GM21360 (cell line): Measurements from ENCODE around the gene ZBTB43.
"Not testable (repeated sequence)": the region's sequence is repeated elsewhere in the genome, so short reads cannot be mapped to it uniquely, and the experiment has no call there.

ENCODE experiments used
- ATAC-seq: cut with Tn5 transposase; IDR thresholded peaks from one replicate; pipeline ENCODE4 v1.9.1; 2021; ENCODE audit warnings: mild to moderate bottlenecking, moderate library complexity; ENCODE audit not compliant: unreplicated experiment

The ZBTB43 gene, protein sequence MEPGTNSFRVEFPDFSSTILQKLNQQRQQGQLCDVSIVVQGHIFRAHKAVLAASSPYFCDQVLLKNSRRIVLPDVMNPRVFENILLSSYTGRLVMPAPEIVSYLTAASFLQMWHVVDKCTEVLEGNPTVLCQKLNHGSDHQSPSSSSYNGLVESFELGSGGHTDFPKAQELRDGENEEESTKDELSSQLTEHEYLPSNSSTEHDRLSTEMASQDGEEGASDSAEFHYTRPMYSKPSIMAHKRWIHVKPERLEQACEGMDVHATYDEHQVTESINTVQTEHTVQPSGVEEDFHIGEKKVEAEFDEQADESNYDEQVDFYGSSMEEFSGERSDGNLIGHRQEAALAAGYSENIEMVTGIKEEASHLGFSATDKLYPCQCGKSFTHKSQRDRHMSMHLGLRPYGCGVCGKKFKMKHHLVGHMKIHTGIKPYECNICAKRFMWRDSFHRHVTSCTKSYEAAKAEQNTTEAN

DNA sequence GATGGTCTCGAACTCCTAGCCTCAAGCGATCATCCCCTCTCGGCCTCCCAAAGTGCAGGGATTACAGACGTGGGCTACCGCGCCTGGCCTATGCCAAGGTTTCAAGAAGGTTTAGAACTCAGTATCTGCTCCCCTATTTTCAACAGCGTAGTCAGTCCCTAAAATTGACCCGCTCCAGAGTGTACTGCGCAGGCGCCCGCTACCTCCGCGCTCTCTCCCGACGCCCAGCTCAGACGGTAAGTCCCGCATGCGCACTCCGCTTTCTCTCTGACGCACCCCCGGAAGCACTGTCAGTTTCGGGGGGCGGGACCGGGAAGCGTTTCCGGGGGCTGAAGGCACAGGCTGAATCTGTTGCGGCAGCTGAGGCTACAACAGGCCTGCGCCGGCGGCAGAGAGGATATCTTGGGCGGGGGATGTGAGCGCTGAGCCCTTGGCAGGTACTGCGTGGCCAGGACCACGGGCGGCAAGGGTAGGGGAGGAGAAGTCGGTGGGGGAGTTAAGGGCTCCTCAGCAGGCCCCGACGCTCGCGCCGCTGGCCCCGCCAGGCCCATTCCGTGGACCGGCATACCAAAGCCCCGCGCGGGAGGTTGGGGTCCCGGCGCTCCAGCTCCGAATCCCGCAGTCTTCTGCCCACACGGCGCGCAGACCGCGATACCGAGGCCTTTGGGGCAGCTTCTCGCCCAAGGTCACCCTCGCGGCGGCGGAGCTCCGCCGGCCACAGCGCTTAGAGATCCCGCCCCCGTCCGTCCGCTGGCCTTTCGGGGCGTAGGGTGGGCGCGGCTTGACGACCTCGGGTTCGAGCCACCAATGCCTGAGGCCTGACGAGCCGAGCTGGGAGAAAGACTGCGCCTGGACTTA is at the start of gene ZBTB43:
TSS of gene ZBTB43 (plus strand) at position 345 of the 858 bp plus-strand sequence. CDS start 27,470 bp downstream, outside the sequence.
- peak; percentile 59 for ATAC-seq

DNA sequence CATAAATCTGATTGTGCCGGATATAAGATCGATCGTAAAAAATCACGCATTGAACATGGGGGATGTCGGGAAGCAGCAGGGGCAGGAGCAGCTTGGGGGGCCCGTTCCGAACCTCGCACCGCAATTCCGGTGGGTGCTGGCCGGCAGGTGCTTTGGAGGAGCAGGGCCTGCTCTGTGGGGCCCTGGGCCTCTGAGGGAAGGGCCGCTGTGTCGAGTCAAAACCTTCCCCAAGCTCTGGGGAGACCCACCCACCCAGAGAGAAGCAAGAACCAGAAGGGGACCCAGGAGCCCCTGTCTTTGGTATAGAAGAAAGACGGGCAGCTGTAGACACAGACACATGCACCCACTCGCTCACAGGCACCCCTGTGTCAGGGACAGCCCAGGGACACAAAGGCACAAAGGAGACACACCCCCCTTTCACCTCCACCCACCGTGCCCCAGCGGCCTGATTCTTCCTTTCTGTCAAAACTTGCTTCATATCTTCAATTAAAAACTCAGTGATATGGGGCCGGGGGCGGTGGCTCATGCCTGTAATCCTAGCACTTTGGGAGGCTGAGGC is 49.4 kb upstream of the ZBTB43 start:
- ATAC-seq, result no peak

DNA sequence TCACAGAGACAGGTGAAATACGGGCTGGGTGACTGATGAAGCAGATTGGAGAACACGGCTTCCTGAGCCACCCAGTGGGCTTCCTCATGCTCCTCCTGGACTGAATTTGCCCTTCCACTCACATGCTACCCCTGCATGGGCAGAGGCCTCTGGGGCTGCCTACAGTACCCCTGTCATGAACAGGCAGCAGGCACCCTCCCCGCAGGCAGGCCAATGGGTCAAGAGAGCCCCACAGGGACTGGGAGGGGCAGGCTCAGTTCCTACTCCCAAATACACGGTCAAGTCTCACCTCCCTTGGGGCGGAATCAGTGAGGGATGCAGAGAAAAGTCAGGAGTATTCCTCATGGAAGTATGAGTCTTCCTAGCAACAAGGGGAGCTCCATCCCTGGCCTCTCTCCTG is 48.6 kb upstream of the ZBTB43 start:
- no peak for ATAC-seq

DNA sequence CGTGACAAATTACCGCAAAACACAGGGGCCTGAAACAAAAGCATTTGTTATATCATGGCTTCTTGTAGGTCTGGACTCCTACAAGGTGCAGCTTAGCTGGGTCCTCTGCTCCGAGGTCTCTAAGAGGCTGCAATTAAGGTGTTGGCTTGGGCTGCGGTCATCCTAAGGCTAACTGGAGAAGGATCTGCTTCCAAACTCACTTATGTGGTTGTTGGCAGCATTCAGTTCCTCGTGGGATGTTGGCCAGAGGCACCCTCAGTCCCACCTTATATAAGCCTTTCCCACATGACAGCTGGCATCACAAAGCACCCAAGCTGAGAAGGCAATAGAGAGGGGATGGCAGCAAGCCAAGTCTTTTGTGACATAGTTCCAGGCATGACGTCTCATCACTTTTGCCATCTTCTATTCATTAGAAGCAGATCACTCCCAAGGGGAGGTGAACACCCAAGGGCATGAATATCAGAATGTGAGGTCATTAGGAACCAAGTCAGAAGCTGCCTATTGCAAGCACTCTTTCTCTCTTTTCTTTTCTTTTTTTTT is 47.9 kb upstream of the ZBTB43 start:
- no peak for ATAC-seq

DNA sequence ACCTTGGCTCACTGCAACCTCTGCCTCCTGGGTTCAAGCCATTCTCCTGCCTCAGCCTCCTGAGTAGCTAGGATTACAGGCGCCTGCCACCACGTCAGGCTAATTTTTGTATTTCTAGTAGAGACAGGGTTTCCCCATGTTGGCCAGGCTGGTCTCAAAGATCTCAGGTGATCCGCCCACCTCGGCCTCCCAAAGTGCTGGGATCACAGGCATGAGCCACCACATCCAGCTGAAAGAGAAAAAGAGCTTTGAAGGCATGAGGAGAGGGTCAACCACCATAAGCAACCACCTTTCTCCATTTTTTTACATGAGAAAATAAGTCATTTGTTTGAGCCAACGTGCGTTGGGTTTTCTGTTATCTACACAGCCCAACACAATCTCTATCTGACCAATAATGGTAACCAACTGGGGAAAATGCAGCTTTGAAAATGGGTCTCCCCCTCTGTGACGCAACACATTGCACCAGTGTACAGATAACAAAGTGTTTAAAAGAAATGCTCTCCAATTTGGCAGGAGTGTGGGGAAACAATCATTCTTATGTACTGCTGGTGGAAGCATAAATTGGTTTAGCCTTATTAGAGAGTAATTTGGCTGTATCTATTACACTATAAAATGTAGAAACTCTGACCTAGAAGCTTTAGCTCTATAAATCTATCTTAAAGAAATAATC is 45.8 kb upstream of the ZBTB43 start:
- ATAC-seq, result no peak

DNA sequence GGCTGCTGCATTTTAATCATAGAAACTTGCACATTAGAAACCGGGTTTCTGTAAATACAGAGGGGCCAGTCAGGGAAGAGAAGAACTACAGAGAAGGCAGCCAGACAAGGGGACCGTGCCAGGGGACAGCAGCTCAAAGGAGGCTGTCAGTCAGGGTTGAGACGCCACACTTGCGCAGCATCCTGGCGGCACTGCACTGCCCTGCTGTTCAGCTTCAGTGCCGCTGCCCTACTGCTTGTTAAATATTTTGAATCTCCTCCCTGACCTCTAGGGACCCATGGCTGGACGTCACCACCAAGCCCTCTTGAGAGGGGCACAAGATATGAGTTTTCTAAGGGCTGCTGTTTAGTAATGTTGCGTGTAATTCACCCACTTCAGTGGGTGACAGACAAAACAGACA is 43.6 kb upstream of the ZBTB43 start:
- no peak for ATAC-seq

DNA sequence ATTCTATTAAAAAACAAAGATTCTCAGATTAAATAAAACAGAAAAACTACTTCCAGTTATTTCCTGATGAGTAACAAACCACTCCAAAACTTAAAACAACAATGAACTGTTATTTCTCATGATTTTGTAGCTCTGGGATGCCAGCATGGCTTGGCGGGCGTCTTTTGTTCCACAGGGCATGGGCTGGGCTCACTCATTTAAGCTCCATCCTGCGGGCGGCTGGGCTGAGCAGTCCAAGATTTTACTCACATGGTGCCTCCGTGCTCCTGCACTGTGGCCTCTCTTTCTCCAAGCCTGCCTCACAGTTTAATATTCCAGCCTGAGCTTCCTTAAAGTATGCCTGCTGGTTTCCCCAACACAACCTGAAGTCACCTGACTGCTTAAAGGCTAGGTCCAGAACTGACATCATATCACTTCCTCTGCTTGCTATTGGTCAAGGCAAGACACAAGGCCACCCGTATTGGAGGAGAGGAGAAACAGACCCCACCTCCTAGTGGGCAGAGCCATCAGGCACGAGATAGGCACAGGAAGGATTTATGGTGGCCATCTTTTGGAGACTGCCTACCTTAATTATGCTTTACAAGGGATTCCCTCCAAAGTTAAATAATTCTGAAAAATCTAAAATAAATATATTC is 41.6 kb upstream of the ZBTB43 start:
- no peak for ATAC-seq

DNA sequence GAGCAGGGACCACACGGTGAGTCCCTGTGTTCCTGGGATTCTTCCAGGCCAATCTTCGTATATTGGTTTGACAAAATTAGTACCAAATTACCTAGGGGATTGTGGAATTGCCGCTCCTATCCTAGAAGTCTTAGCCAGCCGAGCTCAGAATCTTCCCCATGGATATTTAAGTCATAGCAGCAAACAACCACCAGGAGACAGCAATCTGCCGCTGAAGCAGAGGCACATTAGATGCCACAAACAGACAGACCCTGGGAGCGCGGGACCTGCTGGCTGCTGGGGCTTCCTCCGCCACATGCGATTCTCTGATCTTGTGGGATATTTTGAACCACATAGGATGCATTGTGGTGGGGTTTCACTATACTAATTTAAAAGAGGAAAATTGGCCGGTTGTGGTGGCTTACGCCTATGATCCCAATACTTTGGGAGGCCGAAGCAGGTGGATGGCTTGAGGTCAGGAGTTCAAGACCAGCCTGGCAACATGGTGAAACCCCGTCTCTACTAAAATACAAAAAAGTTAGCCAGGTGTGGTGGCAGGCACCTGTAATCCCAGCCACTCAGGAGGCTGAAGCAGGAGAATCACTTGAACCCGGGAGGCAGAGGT is 31.7 kb upstream of the ZBTB43 start:
- ATAC-seq, result no peak

DNA sequence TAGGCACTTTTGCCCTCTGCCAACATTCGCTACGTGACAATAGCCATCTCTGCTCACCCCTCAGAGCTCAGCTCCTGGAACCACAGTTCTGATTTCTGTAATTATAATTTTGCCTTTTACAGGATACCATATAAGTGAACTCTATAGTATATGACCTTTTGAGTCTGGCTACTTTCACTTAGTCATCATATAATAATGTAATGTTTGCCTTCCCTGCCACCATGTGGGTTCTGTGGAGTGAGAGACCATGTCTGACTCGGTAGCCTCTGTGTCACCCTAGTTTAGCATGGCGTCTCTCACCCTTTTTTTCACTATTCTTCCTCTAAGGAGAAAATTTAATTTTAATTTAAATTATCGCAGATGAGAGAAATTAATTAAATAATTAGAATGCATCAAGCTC is 28.9 kb upstream of the ZBTB43 start:
- no peak for ATAC-seq

DNA sequence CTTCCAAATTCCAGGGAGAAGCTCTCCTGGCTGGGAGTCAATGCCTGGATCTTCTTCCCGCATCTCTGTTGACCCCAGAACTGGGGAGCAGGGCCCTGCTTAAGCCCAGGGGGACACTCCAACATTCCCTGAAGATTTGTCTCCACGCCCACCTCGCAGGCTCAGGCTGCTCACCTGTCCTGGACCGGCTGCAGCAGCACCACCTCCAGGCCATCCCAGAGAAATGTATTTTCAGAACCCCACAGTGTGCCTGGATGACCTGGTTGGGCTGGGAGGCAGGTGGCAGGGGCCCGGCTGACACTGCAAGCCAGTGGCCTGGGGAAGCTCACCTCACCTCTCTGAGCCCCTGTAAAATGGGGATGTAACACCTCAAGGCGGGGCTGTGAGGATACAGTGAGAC is 27.1 kb upstream of the ZBTB43 start:
- ATAC-seq, result no peak

DNA sequence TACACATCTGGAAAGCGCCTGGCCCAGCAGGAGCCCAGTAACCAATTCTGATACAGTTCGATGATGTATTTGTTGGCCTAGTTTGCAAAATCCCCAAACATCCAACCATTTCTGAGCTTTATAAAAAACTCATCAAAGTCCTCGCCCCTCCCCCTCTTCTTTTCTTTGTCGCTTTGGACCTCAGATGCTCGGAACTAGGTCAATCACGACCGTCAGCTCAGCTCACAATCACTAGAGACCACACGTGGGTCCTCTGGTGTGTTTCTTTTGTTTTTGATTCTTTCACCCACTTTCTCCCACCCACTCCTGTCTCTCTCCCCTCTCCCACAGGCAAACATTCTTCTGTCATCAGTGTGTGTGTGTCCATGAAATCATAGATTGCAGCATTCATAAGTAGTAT is 26.7 kb upstream of the ZBTB43 start:
- ATAC-seq, result no peak

DNA sequence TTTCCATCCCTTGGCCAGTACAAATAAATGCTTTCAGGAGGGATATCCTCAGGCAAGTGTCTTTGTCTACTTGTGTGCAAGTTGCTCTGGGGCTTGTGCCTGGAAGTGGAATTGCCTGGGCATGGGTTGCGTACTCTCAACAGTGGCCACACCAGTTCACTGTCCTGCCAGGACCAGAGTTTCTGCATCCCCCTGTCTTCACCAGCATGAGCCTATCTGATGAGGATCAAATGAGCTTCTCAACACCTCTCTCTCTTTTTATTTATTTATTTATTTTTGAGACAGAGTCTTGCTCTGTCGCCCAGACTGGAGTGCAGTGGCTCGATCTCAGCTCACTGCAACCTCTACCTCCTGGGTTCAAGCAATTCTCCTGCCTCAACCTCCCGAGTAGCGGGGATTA is 26.1 kb upstream of the ZBTB43 start:
- not testable (repeated sequence) for ATAC-seq

DNA sequence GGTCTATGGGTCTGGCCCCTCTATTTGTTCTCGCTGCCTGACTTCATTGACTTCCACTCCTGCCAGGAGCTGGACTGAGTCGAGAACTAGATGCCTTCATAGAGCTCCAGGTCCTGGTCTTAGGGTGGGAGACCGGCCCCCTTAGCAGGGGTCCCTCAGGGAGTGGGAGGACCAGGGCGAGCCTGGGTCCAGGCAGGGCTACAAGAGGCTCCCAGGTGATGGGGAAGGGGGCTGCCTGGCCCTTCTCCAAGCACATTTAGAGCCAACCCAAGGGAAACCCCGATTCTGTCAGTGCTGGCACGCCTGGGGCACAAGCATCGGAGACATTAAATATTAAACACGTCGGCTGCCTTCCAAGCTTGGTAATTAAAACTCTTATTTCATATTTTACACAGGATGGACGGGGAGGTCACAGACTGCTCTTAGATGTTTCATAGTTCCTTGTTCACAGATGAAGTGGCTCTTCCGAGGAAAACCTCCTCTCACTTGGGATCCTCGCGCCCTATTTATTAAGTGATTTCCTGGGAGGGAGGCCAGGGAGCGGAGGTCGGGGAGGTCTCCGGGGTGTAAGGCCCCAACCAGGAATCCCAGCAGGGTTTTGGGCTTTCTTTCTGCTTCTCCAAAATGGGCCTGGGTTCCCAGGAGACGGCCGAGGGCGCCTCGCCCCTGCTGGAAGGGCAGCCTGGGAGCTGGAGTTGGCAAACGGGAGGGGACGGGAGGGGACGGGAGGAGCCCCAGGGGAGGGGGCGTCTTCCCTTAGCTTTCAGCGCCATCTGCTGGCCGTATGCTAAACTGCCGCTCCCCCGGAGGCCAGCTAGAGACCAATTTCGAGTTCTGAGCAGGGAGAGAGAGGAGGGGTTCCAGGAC is 23.4 kb upstream of the ZBTB43 start:
- ATAC-seq, result no peak

DNA sequence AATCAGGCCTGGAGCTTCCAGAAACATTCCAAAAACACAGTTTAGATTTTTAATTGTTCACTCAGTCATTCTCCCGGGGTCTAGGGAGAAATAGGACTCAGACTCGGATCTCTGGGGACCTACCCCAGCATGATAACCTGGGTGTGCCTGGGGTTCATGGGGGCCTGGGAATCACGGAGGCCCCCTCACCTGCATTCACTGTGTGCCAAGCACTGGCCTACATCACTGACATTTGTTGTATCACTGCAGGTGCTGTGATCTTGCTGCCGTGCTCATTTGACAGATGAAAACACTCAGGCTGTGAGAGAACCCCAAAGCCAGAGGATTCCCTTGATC is 22.8 kb upstream of the ZBTB43 start:
- ATAC-seq, result no peak

DNA sequence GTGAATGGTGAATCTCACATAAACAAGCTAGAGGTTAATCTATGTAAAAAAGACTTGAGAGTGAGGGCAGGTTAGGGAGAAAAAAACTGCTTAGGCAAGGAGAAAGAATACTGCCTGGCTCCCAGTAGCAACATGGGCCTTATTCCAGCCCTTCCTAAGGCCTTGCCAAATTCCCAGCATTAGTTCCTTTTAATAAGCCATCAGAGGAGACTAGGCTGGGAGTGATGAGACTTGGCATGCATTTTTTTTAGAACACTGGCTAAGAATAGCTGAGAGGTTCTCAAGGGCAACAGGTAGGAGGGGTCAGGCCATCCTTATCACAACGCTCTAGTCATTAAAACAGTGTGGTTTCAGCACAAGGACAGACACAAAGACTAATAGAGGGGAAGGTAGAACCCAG is 20.9 kb upstream of the ZBTB43 start:
- ATAC-seq, result no peak

DNA sequence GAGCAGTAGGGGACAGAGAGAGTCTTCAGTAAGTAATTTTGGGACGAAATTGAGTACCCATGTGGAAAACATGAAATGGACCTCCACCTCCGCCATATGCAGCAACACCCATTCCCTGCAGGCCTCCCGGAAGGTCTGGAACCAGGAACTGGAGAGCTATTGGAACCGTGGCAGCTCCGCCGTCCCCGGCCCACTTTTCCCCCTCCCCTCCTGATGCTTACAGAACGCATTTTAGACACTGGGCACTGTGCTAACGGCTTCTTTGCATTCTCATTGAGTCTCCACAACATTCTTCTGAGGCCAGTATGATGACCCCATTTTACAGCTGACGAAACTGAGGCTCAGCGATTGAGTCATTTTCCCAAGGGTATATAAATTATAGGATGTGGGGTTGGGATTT is 20.4 kb upstream of the ZBTB43 start:
- ATAC-seq, result no peak

DNA sequence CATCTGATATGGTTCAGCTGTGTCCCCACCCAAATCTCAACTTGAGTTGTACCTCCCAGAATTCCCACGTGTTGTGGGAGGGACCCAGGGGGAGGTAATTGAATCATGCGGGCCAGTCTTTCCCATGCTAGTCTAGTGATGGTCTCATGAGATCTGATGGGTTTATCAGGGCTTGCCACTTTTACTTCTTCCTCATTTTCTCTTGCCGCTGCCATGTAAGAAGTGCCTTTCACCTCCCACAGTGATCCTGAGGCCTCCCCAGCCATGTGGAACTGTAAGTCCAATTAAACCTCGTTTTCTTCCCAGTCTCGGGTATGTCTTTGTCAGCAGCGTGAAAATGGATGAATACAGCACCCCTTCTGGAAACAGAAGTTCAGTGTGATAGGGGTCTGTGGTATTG is 20.0 kb upstream of the ZBTB43 start:
- not testable (repeated sequence) for ATAC-seq

DNA sequence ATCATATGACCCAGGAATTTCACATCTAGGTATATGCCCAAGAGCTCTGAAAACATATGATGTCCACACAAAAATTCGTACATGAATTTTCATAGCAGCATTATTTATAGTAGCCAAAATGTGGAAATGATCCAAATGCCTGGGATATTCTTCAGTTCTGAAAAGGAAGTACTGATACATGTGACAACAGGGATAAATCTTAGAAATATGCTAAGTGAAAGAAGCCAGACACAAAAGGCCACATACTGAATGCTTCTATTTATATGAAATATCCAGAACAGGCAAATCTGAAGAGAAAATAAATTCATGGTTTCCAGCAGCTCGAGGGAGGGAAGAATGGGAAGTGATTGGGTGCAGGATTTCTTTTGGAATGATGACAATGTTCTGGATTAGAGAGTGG is 16.8 kb upstream of the ZBTB43 start:
- ATAC-seq, result no peak
